ENCODE measurements around the gene CCL16.
A peak's percentile ranks its signal among the peaks of the same experiment; 100 is the strongest.

Gene CCL16

DNA sequence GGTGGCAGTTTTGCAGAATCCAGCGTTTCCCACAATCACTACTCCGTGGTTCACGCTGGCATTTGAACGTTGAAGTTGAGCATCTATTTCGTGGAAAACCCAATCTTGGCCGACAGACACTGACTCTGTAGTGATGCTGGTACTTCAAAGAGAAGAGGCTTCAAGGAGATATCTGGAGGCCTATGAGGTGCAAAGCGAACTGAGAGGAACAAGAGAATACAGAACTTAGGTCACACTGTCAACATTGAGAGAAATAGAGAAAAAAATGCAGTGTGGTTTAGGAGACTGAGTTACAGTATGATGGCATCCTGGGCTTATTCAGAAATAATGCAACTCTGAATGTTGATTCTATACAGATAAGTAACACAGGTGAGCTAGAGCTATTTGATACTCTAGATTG lies 16.0 kb downstream of the CCL16 start:
- no peak overlapping the region for H3K4me3 ChIP-seq (replicated peaks; ENCODE audit: low read depth, low read length)
- DNase-seq (ENCODE audit: low read depth): no peak
- TF ChIP-seq, protein P1, sequence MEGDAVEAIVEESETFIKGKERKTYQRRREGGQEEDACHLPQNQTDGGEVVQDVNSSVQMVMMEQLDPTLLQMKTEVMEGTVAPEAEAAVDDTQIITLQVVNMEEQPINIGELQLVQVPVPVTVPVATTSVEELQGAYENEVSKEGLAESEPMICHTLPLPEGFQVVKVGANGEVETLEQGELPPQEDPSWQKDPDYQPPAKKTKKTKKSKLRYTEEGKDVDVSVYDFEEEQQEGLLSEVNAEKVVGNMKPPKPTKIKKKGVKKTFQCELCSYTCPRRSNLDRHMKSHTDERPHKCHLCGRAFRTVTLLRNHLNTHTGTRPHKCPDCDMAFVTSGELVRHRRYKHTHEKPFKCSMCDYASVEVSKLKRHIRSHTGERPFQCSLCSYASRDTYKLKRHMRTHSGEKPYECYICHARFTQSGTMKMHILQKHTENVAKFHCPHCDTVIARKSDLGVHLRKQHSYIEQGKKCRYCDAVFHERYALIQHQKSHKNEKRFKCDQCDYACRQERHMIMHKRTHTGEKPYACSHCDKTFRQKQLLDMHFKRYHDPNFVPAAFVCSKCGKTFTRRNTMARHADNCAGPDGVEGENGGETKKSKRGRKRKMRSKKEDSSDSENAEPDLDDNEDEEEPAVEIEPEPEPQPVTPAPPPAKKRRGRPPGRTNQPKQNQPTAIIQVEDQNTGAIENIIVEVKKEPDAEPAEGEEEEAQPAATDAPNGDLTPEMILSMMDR (IDR thresholded peaks at IDR 0.05; ENCODE audit: low read length, missing control alignments): no peak

DNA sequence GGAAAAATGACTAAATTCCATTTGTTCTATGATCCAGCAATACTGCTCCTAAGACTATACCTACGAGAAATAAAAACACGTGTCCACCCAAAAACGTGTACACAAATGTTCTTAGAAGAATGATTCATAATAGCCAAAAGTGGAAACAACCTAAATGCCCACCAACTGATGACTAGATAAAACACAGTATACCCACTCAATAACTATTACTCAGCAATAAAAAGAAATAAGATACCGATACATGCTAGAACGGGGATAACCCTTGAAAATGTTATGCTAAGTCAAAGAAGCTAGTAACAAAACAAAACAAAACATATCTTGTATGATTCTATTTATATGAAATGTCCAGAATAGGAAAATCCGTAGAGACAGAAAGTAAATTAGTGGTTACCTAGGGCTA lies 17.6 kb downstream of the CCL16 start:
- TF ChIP-seq, protein P1 (IDR thresholded peaks at IDR 0.05; ENCODE audit: low read length, missing control alignments): no peak
- DNase-seq (ENCODE audit: low read depth): no peak

DNA sequence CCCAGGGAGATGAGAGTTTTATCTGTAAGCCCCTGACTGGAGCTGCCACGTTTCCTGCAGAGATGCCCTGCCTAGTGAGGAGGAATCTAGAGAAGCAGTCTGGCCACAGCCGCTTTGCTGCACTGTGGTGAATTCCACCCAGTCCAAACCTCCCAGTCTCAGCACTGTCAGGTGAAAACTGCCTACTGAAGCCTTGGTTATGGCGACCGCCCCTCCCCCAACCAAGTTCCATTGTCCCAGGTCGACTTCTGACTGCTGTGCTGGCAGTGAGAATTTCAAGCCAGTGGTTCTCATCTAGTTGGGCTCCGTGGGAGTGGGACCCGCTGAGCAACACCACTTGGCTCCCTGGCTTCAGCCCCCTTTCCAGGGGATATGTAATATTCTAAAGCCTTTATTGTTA lies 27.6 kb downstream of the CCL16 start:
- DNase-seq (ENCODE audit: low read depth): no peak
- TF ChIP-seq, protein P1 (IDR thresholded peaks at IDR 0.05; ENCODE audit: low read length, missing control alignments): no peak
- H3K4me3 ChIP-seq (replicated peaks; ENCODE audit: low read depth, low read length): no peak overlapping the region

More for the DNA sequence above, 17.6 kb downstream of the CCL16 start:
- no peak overlapping the region for H3K4me3 ChIP-seq (replicated peaks; ENCODE audit: low read depth, low read length)

DNA sequence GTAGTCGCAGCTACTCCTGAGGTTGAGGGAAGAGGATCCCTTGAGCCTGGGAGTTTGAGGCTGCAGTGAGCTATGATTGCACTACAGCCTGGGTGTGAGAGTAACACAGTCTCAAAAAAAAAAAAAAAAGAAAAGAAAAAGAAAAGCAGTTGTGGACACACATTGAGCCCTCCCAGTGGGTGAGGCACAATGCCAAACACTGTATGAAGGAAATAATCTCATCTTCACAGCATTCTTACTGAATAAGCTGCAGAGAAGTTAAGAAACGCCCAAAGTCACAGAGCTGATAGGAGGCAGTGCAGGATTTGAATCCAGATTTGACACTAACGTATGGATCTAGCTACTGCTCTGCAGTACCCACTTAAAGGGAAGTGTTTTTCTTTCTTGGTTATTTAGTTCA lies 31.9 kb downstream of the CCL16 start:
- H3K4me3 ChIP-seq (replicated peaks; ENCODE audit: low read depth, low read length): no peak overlapping the region
- no peak for DNase-seq (ENCODE audit: low read depth)
- TF ChIP-seq, protein P1 (IDR thresholded peaks at IDR 0.05; ENCODE audit: low read length, missing control alignments): no peak

DNA sequence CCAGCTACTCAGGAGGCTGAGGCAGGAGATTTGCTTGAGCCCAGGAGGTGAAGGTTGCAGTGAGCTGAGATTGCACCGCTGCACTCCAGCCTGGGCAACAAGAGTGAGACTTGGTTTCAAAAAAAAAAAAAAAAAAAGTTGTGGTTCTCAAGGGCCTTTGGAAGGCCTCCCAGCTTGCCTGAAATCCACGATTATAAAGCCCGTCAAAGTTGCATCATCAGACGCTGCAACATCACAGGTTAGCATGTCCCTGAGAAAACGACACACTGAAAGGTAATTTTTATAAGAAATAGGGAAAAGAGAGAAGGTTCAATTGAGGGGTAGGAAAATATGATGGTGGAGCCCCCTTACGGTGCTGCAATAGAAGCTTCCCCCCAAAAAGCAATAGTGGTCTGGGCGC lies 33.2 kb downstream of the CCL16 start:
- TF ChIP-seq, protein P1 (IDR thresholded peaks at IDR 0.05; ENCODE audit: low read length, missing control alignments): no peak
- no peak overlapping the region for H3K4me3 ChIP-seq (replicated peaks; ENCODE audit: low read depth, low read length)
- DNase-seq (ENCODE audit: low read depth): no peak

DNA sequence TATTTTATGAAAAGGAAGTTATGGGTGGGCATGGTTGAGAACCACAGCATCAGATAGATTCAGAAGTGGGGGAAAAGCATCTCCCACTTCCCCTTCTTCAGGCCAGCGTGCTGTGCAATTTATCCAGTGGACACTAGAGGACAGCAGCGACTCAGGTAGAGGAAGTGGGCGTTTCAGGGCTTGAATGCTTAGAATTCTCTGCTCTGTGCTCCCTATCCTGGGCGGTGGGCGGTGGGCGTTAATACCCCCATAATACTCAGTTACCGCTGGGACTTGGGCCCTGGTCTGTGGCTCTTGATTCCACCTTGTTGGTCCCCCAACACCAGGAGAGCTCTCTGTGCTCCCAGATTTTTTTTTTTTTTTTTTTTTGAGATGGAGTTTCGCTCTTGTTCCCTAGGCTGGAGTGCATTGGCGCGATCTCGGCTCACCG lies 34.1 kb downstream of the CCL16 start:
- TF ChIP-seq, protein P1 (IDR thresholded peaks at IDR 0.05; ENCODE audit: low read length, missing control alignments): peak; percentile 87
- DNase-seq (ENCODE audit: low read depth): peak; percentile 52
- peak overlapping the region; percentile 2 for H3K4me3 ChIP-seq (replicated peaks; ENCODE audit: low read depth, low read length)

DNA sequence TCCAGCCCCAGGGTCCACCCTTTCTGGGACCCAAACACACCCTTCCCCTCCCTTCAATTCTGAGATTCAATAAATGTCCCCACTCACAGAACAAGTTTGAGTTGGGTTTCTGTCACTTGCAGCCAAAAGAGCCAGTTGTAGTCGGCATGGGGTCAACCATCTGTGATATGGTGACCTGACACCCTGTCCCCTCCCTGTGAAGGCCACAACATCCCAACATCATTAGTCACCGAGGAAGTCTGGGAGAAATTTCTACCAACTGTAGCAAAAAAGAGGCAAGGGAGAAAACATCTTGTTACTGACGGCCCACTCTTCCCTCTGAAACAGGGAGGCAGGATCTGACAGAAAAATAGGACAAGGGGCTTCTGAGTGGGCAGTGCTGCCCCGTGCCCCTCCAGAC lies 37.1 kb downstream of the CCL16 start:
- TF ChIP-seq, protein P1 (IDR thresholded peaks at IDR 0.05; ENCODE audit: low read length, missing control alignments): no peak
- no peak overlapping the region for H3K4me3 ChIP-seq (replicated peaks; ENCODE audit: low read depth, low read length)
- DNase-seq (ENCODE audit: low read depth): no peak
